AG04449 (cell line): ENCODE measurements around the gene CRY2.

Source experiments
- CTCF ChIA-PET: fragments of 350-600 bp; formaldehyde crosslinking; extraction: SDS; loops from one replicate; lab custom pipeline; 2021; ENCODE audit warnings: antibody characterized with exemption; lab: Yijun Ruan, JAX
- POLR2A ChIA-PET: fragments of 400-600, 350-600 bp; formaldehyde crosslinking; extraction: SDS; loops from one replicate; lab custom pipeline; 2020; ENCODE audit warnings: antibody characterized with exemption, inconsistent platforms; lab: Yijun Ruan, JAX
- DNase-seq: peaks from one replicate; pipeline ENCODE4 v3.0.0-alpha.2; 2010; ENCODE audit warnings: low read depth, low spot score
- H3K4me3 ChIP-seq: 2 replicates; pipeline ENCODE4 v1.5.1; 2011; ENCODE audit warnings: low read depth, mild to moderate bottlenecking, control low read depth, low read length
- TF ChIP-seq, protein P1 (sequence below): IDR thresholded peaks from one replicate; pipeline ENCODE4 v1.5.1; 2011; ENCODE audit warnings: mild to moderate bottlenecking, moderate library complexity, low read length, control low read depth, inconsistent platforms; ENCODE audit not compliant: insufficient read depth; ENCODE audit errors: missing control alignments

Gene CRY2

DNA sequence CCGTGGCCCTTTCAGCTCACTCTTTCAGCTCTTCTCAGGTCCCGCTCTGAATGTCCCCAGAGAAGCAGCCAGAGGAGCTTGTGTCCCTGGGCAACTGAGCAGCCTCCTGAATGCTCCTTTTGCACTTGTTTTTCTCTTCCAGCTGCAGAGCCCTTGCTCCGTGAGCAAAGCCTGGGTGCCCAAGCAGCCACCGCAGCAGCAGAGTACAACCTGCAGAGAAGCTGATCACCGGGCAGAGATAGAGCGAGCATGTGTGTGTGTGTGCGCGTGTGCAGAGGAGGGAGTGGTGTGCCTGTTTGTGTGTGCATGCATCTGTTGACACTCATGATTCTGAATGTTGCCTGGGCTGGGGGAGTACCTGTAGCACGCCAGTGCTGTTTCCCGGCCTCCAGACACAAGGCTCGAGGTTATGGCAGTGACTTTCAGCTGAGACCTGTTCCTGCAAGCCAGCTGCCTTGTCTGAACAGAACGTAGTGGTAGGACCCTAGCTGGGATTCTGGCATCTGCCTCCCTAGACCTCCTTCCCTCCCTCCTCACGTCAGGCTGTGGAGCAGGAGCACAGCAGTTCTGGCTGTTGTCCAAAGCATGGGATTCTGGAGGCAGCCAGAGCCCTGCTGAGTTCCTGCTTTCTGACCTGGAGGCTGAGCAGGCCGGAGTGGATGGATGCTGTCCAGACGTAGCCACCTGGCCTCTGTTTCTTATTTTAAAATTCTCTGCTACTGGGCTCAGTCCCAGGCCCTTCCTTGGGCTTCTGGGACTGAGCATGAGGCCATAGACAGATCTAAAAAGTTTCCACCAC is 33.7 kb downstream of the CRY2 start:
- DNase-seq: no peak
- POLR2A ChIA-PET: no interaction called here
- TF ChIP-seq, protein P1, sequence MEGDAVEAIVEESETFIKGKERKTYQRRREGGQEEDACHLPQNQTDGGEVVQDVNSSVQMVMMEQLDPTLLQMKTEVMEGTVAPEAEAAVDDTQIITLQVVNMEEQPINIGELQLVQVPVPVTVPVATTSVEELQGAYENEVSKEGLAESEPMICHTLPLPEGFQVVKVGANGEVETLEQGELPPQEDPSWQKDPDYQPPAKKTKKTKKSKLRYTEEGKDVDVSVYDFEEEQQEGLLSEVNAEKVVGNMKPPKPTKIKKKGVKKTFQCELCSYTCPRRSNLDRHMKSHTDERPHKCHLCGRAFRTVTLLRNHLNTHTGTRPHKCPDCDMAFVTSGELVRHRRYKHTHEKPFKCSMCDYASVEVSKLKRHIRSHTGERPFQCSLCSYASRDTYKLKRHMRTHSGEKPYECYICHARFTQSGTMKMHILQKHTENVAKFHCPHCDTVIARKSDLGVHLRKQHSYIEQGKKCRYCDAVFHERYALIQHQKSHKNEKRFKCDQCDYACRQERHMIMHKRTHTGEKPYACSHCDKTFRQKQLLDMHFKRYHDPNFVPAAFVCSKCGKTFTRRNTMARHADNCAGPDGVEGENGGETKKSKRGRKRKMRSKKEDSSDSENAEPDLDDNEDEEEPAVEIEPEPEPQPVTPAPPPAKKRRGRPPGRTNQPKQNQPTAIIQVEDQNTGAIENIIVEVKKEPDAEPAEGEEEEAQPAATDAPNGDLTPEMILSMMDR: no peak
- CTCF ChIA-PET: interaction anchor here (0.7 to 1.1 kb wide), 2 partner anchors 8 to 18 kb away, joined by 4 to 6 read pairs; no protein-coding TSS in a partner anchor
- H3K4me3 ChIP-seq: no peak overlapping the region

DNA sequence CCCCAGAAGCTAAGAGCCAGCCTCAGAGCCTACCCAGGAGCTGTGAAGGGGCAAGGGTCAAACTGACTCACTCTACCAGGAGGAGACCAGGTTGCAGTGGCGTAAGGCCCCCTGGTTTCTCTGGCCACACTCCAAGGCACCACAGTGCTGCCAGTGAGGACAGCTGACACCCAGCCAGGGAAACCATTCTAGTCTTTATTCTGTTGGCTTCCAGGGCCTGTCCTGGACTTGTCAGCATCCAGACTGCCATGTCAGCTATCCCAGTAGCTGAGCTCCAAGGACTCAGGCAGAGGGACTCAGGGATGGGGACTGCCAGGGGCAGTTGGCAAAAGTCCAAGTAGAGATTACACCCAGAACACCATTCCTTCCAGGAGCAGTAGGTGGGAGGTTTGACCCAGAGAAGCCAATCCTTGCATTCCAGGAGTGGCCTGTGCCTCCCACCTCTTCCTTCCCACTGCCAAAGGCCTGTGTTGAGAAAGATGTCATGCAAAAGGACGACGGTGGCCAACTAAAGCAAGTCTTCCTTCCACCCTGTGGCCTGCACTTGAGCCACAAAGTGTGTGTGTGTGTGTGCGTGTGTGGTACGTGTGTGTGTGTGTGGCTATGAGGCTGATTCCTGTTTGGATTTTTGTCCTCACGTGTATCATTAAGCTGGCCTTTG is 34.6 kb downstream of the CRY2 start:
- TF ChIP-seq, protein P1: no peak
- CTCF ChIA-PET: interaction anchor here (2.8 kb wide), 1 partner anchor 9 kb away, joined by 17 read pairs; no protein-coding TSS in a partner anchor
- no peak overlapping the region for H3K4me3 ChIP-seq
- DNase-seq: no peak
- POLR2A ChIA-PET: no interaction called here

DNA sequence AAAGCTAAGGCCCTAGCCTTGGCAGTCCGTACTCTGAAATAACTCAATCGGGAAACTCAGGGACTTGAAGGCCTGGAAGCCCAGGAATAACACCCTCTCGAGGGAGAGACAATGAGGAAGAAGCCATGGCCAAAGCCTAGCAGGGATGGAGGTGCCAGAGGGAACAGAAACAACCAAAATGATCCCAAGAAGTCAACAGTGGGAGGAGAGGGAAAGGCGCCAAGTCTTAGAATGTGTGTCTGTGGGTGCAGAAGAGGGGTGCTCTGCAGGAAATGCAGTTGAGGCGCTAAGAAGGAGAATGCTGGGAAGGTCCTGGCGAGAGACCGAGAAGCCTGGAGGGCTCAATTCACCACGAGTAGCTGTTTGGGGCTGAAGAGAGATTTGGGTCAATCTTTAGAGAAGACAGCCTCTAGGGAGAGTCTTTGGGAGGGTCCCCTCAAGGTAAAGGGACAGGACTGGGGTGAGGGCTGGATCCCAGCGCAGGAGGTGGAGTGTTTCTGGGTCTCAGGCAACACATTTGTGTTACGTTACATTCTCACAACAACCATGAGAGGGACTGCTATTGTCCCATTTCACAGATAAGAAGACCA is 37.4 kb downstream of the CRY2 start:
- CTCF ChIA-PET: interaction anchor here (1.3 to 2.8 kb wide), 2 partner anchors 12 to 122 kb away, joined by 4 to 17 read pairs; no protein-coding TSS in a partner anchor
- TF ChIP-seq, protein P1: no peak
- DNase-seq: no peak
- POLR2A ChIA-PET: no interaction called here
- no peak overlapping the region for H3K4me3 ChIP-seq

DNA sequence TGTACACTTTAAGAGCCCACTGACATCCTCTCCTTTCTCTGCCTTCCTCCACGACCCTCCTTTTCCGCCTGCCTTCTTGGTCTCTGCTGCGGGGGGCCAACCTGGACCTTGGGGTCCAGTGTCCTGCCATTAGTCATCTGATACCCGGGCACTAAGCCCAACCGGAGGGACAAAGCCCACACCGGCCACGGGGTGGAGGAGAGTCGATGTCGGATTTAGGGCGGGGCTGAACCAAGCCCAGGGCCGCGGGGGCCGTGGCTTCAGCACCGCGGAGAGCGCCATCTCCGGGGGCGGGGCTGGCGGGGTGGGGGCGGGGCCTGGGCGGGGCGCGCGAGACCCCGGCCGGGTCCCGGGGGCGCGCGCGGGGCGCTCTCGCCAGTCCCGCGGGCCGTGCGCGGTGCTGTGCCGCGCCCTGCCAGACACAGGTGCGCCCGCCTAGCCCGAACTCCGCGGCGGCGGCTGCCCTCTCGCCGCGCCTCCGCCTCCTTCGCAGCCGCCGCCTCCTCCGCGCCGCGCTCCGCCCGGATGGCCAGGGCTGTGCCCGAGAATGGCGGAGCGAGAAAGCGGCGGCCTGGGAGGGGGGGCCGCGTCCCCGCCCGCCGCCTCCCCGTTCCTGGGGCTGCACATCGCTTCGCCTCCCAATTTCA is 38.1 kb downstream of the CRY2 start, which contains the start of gene MAPK8IP1:
Gene MAPK8IP1, plus strand, starts transcription at position 378 of the 647 bp plus-strand sequence. Its CDS starts 170 bp downstream, at position 548.
- H3K4me3 ChIP-seq: peak within 1 kb of the TSS; percentile 48
- POLR2A ChIA-PET: no interaction called here
- DNase-seq: no peak
- CTCF ChIA-PET: no interaction called here
- TF ChIP-seq, protein P1: no peak

DNA sequence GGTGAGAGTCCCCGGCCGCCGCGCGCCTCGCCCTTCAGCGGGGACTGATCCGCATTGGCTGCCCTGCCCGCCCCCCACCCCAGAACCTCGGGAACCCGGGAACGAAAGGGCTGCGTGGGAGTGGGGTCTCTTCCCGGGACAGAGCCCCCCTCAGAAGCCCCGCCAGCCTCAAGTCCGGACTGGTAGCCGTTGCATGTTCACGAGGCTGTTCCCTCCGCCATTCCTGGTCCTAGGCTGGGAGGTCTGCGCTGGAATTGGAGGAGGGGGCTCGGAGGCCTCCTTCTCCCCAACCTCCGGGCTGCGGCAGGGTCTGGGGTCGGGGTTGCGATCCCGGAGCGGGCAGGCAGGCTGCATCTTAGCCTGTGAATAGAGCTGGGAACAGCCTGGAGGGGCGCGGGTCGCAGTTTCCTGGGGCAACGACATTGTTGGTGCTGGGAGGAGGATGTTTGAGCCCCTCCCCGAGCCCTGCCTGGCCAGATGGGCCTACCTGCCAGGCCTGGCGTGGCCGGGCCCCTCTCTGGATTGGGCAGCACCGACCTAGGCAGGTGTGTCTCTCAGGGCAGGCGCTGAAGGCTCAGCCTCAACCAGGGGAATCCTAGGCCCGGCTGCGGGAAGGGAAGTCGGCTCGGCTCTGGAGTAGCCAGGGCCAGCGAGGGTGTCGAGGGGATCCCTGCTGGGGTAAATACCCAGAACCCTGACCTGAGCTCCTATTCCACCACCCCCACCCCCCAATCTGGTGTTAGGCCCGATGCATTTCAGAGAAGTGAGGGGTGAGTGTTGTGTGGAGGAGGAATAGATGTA is 38.8 kb downstream of the CRY2 start:
- ChIA-PET CTCF (interaction anchor here (5.7 kb wide), 1 partner anchor 13 kb away, joined by 27 read pairs; no protein-coding TSS in a partner anchor), POLR2A (interaction anchor here (1.0 kb wide), 1 partner anchor 26 kb away, joined by 3 read pairs; no protein-coding TSS in a partner anchor)
- TF ChIP-seq, protein P1: no peak
- H3K4me3 ChIP-seq: peak overlapping the region; percentile 48
- no peak for DNase-seq
